Measurements from ENCODE around the gene NAIP.
"Not testable (repeated sequence)": the region's sequence is repeated elsewhere in the genome, so short reads cannot be mapped to it uniquely, and the experiment has no call there.

The NAIP gene

DNA sequence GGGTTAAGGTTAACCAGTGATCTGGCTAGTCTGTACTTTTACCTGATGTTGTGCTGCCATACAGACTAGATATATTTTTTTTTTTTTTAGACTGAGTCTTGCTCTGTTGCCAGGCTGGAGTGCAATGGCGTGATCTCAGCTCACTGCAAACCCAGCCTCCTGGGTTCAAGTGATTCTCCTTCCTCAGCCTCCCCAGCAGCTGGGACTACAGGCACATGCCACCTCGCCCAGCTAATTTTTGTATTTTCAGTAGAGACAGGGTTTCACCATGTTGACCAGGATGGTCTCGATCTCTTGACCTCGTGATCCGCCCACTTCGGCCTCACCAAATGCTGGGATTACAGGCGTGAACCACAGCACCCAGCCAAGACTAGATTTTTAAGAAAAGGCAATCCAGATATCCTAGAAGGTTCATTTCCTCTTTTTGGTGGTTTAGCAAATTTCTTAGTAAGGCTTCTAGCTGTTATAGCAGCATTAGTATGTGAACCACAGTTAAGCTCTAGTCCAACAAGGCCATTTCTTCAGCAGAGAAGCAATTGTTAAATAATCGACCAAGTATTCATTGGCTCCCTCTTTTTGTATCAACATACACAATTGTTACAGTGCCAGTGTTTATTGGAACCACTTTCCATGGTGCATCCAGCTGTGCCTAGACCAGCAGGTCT lies at the start of gene NAIP:
TSS of gene NAIP (minus strand) at position 51 of the 665 bp plus-strand sequence. CDS start 12,424 bp downstream, outside the sequence.
- not testable (repeated sequence) for DNase-seq (ENCODE audit: low read depth in 2 of 2)

- DNase-seq (ENCODE audit: low read depth in 2 of 2), result not testable (repeated sequence)
Observed at GRCh38 chr5:71067262-71067928, 42.3 kb upstream of the NAIP start, which contains the start of gene GTF2H2. Gene GTF2H2, minus strand, starts transcription at chr5:71067676. Its CDS starts 4,913 bp downstream, at chr5:71062763.

DNA sequence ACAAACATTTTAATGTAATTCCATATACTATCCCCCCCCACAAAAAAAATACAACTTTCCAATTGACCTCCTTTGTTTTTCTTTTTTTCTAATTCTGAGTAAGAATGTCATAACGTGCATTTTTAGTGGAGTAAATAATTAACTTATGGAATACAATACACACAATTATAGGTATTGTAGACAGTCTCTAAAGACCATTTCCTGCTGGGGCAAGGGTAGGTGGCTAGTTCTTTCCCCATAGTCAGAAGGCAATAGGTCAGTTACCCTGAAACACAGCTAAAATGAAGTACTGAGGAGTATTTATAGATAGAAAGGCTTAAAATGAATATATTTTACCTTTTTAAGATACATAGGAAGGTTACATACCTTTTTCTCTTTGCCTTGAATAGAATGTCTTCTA lies 36.2 kb upstream of the NAIP start:
- DNase-seq (ENCODE audit: low read depth in 2 of 2), result not testable (repeated sequence)

DNA sequence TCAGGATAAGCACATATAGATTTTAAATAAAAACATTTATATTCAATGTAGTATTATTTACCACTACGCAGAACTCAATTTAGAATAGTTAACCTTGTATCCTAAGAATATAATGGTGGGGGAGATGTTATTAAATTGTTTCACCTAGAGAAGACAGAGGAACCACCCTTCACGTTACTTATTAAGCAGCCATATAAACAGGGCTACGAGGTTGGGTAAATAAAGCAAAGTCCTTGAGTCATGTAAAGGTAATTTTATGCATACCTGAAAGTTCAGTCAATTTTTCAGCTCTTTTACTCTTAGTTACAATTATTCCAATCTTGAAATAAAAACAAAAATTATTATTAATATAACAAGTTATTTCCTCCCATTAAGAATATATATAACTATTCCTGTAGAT lies 34.3 kb upstream of the NAIP start:
- not testable (repeated sequence) for DNase-seq (ENCODE audit: low read depth in 2 of 2)

DNA sequence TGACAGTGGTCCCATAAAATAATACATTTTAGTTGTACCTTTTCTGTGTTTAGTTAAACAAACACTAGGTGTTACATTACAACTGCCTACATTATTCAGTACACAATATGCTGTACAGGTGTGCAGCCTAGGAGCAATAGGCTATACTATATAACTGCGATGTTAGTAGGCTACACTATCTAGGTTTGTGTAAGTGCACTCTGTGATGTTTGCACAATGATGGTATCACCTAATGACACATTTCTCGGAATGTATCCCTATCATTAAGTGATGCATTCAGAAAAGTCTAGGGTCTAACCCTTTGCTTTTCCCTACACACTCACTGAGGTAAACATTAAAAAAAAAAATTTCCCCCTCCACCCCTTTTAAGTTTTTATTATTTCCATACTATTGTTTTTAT lies 19.7 kb upstream of the NAIP start:
- DNase-seq (ENCODE audit: low read depth in 2 of 2), result not testable (repeated sequence)

DNA sequence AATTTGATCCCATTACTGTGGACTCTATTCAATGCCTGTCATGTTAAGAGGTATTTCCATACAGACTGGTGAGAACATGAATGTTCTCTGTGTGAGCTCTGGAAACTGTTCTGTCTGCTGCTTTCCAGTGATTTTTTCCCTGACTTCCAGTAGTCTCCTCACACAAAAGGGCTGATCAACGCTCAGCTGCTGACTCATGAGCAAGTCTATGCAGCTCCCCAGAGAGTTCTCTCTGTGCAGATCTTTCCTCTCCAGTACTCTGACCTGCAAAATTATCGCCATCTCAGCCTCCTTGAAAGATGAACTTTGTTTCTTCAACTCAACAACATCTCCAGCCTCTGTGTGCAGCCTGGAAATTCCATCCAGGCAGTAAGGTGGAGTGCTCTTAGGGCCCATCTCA lies 19.0 kb upstream of the NAIP start:
- not testable (repeated sequence) for DNase-seq (ENCODE audit: low read depth in 2 of 2)

GRCh38 chr5:71031046-71031776 lies 6.1 kb upstream of the NAIP start:
- not testable (repeated sequence) for DNase-seq (ENCODE audit: low read depth in 2 of 2)

- DNase-seq (ENCODE audit: low read depth in 2 of 2), result not testable (repeated sequence)
Observed at GRCh38 chr5:71020643-71021042, 4.5 kb downstream of the NAIP start.

- DNase-seq (ENCODE audit: low read depth in 2 of 2), result not testable (repeated sequence)
Observed at GRCh38 chr5:71018376-71019005, 6.6 kb downstream of the NAIP start.

DNA sequence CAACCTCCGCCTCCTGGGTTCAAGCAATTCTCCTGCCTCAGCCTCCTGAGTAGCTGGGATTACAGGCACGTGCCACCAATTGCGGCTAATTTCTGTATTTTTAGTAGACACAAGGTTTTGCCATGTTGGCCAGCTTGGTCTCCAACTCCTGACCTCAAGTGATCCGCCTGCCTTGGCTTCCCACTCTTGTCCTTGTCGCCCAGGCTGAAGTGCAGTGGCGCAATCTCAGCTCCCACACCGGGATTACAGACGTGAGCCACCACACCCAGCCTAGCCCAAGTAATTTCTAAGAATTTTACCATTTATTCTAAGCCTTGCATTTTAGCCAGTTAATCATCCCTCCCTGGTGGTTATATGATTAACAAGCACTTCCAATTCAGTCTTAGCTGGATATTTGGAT lies 11.0 kb downstream of the NAIP start:
- no peak for DNase-seq (ENCODE audit: low read depth in 2 of 2)

DNA sequence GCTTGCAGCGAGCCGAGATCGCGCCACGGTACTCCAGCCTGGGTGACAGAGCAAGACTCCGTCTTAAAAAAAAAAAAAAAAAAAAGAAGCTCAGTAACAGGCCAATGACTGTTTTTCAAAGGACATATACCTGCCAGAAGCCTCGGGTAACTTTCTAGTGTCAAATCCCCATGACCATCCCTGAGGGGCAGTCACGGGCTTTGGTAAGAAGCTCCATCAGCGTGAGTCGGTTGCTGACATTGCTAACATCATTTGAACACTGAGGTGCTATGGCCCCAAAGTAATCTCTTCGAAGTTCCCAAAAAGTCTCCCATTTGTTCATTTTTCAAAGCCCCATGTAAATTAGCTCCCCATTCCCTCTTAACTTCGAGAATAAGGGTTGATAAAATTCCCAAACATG lies 11.6 kb downstream of the NAIP start:
- no peak for DNase-seq (ENCODE audit: low read depth in 2 of 2)

DNA sequence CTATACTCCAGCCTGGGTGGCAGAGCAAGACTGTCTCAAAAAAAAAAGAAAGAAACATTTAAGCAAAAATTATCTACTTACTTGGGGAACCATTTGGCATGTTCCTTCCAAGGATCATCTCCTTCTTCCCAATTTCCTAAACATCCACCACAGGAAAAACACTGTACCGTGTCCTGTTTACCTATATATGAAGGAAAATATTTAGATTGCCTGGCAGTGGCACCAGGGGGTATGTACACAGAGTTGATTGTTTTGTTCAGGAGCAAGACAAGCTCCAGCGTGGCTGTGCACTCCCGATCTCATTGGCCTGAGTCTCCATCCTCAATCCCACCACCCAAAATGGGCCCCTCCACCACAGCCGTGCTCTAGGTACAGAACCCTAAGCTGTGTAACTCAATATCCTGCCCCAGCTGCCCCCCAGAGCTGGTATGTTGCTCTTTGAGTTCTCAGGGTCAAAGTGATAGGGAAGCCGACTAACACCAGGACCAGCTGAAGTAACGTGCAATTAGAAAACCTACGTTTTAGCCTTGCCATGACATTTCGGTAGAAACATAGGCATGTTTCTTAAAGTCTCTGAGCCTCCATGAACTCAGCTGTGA lies 13.8 kb downstream of the NAIP start:
- DNase-seq (ENCODE audit: low read depth in 2 of 2), result no peak

GRCh38 chr5:71006983-71007382 lies 18.2 kb downstream of the NAIP start:
- DNase-seq (ENCODE audit: low read depth in 2 of 2), result not testable (repeated sequence)

DNA sequence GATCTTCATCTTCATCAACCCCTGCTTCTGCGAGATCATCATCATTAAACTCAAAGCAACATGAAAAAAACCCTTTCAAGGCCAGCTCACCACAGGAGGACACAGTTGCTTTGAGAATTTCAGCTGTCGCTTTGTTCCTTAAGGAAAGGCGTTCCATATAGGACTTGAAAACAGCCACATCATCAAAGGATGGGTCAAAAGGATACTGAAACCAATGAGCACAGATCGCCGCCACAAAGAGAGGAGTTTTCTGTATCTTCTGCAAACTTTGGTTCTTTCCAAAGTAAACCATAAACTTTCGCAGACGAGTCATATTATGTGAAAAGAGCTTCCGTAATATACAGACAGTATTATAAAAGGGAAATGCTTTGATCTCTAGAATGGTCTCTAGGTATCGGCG lies 40.3 kb downstream of the NAIP start:
- not testable (repeated sequence) for DNase-seq (ENCODE audit: low read depth in 2 of 2)

- not testable (repeated sequence) for DNase-seq (ENCODE audit: low read depth in 2 of 2)
Observed at GRCh38 chr5:70967220-70967619, 57.9 kb downstream of the NAIP start.

DNA sequence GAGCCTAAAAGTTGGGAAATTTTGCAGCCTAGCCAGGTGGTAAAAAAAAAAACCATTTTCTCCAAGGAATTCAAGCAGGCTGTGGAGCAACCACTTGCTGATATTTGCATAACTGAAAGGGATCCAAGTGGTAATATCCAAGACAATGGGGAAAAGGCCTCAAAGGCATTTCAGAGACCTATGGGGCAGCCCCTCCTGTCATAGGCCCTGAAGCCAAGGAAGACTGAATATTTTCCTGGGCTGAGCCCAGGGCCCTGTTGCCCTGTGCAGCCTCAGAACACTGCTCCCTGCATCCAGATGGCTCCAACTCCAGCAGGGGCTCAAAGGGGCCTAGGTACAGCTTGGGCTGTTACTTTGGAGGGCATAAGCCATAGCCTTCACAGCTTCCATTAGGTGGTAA lies 60.6 kb downstream of the NAIP start:
- DNase-seq (ENCODE audit: low read depth in 2 of 2), result not testable (repeated sequence)

- not testable (repeated sequence) for DNase-seq (ENCODE audit: low read depth in 2 of 2)
Observed at GRCh38 chr5:70953068-70953467, 72.1 kb downstream of the NAIP start.

DNA sequence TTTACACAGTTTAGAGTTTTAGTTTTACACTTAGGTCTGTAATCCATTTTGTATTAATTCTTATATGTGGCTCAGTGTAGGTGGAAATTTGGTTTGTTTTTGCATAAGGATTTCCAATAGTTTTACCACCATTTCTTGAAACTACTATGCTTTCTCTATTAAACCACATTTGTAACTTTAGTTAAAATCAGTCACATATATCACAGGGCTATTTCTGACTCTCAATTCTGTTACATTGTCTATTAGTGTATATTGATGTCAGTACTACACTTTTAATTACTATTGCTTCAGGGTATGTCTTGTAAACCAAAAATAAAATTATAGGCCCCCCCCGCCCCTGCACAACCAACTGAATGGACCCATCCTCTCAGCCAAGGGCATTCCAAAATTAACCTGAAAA lies 92.6 kb downstream of the NAIP start:
- DNase-seq (ENCODE audit: low read depth in 2 of 2), result not testable (repeated sequence)

- not testable (repeated sequence) for DNase-seq (ENCODE audit: low read depth in 2 of 2)
Observed at GRCh38 chr5:70931709-70932368, 93.3 kb downstream of the NAIP start.

DNA sequence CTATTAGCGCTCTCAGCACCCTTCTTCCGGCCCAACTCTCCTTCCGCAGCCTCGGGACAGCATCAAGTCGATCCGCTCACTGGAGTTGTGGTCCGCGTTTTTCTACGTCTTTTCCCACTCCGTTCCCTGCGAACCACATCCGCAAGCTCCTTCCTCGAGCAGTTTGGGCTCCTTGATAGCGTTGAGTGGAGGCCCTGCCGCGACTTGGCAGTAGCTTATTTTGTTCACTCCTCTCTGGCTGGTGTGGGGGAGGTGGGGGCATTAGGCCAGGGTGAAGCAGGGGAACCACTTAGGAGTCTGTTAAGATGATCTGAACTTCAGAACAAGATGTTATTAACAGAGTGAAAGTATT lies 100.0 kb downstream of the NAIP start:
- DNase-seq (ENCODE audit: low read depth in 2 of 2), result not testable (repeated sequence)
